GM23248 (cell line): ENCODE data around the gene RCOR1.

Source experiments
- EZH2 ChIP-seq: fragments of 200-600 bp; sonication (generic); IDR thresholded peaks from 2 replicates; pipeline ENCODE4 v1.6.1; 2018; ENCODE audit warnings: antibody characterized with exemption, mild to moderate bottlenecking; ENCODE audit not compliant: insufficient read depth, poor library complexity, severe bottlenecking
- EZH2phosphoT487 ChIP-seq: fragments of 200-600 bp; sonication (generic); IDR thresholded peaks from 2 replicates; pipeline ENCODE4 v1.6.1; 2018; ENCODE audit warnings: antibody characterized with exemption, moderate library complexity, mild to moderate bottlenecking, low read depth; ENCODE audit not compliant: insufficient read depth

GRCh38 chr14:102770147-102771123 is 178.0 kb downstream of the RCOR1 start:
- TF ChIP-seq EZH2 (no peak), EZH2phosphoT487 (no peak)
